Nephron (organoid): ENCODE measurements around the gene GPR37L1.
A peak's percentile ranks its signal among the peaks of the same experiment; 100 is the strongest.

Experiments used
- H3K27ac Mint-ChIP-seq, 3 experiments: 2 replicates each; pipeline ENCODE4 v1.8.0; 2020; ENCODE audit warnings: mixed read lengths in 3 of 3, mild to moderate bottlenecking in 2 of 3, moderate library complexity in 1 of 3
- H3K27me3 Mint-ChIP-seq: 2 replicates; pipeline ENCODE4 v1.8.0; 2021; ENCODE audit warnings: low read depth, mild to moderate bottlenecking, moderate library complexity, mixed read lengths
- H3K36me3 Mint-ChIP-seq: 2 replicates; pipeline ENCODE4 v1.8.0; 2020; ENCODE audit warnings: low read depth, mixed read lengths
- H3K4me1 Mint-ChIP-seq: 2 replicates; pipeline ENCODE4 v1.8.0; 2020; ENCODE audit warnings: mixed read lengths
- H3K4me3 Mint-ChIP-seq, 3 experiments: 2 replicates each; pipeline ENCODE4 v1.8.0; 2020; ENCODE audit warnings: mild to moderate bottlenecking in 3 of 3, mixed read lengths in 3 of 3, moderate library complexity in 2 of 3
- H3K9me3 Mint-ChIP-seq: 2 replicates; pipeline ENCODE4 v1.8.0; 2020; ENCODE audit warnings: mixed read lengths
- TF ChIP-seq, protein P1 (sequence below), 3 experiments: fragments of 200-600 bp; sonication (generic); IDR thresholded peaks; one replicate each; pipeline ENCODE4 v1.5.0; 2021; ENCODE audit warnings: antibody characterized with exemption in 3 of 3; ENCODE audit not compliant: unreplicated experiment in 3 of 3

Gene GPR37L1

DNA sequence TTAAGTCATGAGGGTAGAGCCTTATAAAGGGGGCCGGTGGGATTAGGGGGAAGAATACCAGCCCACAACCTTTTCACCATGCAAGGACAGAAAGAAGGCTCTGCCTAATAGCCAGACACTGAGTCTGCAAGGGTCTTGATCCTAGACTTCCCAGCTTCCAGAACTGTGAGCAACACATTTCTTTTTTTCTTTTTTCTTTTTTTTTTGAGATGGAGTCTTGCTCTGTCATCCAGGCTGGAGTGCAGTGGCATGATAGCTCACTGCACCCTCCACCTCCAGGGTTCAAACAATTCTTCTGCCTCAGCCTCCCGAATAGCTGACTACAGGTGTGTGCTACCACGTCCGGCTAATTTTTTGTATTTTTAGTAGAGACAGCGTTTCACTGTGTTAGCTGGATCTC lies 23.6 kb downstream of the GPR37L1 start:
- Mint-ChIP-seq H3K36me3 (no peaks in the 10 kb centered on the region), H3K4me1 (peaks cover 12% of the 10 kb centered on the region), H3K9me3 (no peaks in the 10 kb centered on the region), H3K27ac (peak overlapping the region in 1 of 3 experiments; percentile 44), H3K4me3 (peak overlapping the region; percentile 63 to 94 (median 67)), H3K27me3 (peaks cover 7% of the 10 kb centered on the region)
- TF ChIP-seq, protein P1, sequence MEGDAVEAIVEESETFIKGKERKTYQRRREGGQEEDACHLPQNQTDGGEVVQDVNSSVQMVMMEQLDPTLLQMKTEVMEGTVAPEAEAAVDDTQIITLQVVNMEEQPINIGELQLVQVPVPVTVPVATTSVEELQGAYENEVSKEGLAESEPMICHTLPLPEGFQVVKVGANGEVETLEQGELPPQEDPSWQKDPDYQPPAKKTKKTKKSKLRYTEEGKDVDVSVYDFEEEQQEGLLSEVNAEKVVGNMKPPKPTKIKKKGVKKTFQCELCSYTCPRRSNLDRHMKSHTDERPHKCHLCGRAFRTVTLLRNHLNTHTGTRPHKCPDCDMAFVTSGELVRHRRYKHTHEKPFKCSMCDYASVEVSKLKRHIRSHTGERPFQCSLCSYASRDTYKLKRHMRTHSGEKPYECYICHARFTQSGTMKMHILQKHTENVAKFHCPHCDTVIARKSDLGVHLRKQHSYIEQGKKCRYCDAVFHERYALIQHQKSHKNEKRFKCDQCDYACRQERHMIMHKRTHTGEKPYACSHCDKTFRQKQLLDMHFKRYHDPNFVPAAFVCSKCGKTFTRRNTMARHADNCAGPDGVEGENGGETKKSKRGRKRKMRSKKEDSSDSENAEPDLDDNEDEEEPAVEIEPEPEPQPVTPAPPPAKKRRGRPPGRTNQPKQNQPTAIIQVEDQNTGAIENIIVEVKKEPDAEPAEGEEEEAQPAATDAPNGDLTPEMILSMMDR (IDR thresholded peaks at IDR 0.05; ENCODE audit: unreplicated experiment in 3 of 3), result no peak

DNA sequence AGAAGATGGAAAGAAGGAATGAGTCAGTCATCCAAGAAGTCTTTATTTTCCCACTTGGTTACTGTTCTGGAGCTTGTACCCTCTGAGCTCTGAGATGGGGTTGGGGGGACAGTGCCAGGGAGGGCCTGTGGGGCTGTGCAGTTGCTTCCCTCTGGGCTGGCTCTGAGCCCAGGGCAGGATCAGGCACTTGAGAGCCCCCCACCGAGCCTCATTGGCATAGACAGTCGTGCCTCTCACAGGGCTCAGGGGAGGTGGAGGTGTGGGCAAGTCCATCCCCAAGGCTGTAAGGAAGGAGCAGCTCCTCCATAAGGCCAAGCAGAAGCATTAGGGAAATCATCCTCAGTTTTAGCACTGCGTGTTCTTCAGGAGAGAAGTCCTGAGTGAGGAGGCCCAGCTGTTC lies 24.3 kb downstream of the GPR37L1 start:
- H3K4me1 Mint-ChIP-seq, result peaks cover 12% of the 10 kb centered on the region
- H3K36me3 Mint-ChIP-seq, result no peaks in the 10 kb centered on the region
- TF ChIP-seq, protein P1 (IDR thresholded peaks at IDR 0.05; ENCODE audit: unreplicated experiment in 3 of 3), result no peak
- peaks cover 7% of the 10 kb centered on the region for H3K27me3 Mint-ChIP-seq
- no peaks in the 10 kb centered on the region for H3K9me3 Mint-ChIP-seq
- no peak overlapping the region for H3K27ac Mint-ChIP-seq
- peak overlapping the region in 2 of 3 experiments; percentile 67 to 94 for H3K4me3 Mint-ChIP-seq

DNA sequence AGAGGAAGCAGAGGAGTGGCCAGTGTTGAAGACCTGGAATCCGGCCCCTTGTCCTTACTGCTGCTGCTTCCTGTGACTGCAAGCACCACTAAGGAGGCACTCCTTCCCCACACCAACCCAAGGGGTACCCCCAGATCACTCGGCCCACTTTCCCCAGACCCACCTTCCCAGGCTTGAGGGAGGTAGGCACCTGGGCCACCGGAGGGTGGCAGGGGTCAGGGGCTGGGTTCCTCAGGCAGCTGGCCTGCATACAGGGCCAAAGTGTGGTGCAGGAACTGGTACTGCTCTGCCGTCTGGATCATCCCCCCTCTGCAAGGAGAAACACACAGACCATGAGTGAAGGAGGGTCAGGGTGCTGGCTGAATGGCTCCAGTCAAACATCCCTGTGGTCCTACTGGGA lies 25.7 kb downstream of the GPR37L1 start:
- Mint-ChIP-seq H3K9me3 (no peaks in the 10 kb centered on the region), H3K36me3 (no peaks in the 10 kb centered on the region), H3K27ac (no peak overlapping the region), H3K27me3 (peaks cover 5% of the 10 kb centered on the region), H3K4me1 (peaks cover 8% of the 10 kb centered on the region), H3K4me3 (no peak overlapping the region)
- TF ChIP-seq, protein P1 (IDR thresholded peaks at IDR 0.05; ENCODE audit: unreplicated experiment in 3 of 3), result no peak

DNA sequence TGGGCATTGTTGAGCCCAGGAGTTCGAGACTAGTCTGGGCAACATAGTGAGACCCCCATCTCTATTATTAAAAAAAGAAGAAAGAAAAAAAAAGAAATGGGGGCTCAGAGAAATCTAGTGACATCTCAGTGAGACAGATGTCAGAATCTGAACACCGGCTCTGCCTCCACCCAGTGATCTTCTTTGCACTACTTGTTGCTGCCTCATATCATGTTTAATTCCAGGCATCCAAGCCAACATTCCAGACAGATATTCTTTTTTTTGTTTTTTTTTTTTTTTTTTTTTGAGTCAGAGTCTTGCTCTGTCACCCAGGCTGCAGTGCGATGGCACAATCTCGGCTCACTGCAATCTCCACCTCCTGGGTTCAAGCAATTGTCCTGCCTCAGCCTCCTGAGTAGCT lies 26.8 kb downstream of the GPR37L1 start:
- Mint-ChIP-seq H3K36me3 (no peaks in the 10 kb centered on the region), H3K9me3 (no peaks in the 10 kb centered on the region), H3K4me1 (peaks cover 6% of the 10 kb centered on the region), H3K4me3 (no peak overlapping the region), H3K27ac (no peak overlapping the region), H3K27me3 (peaks cover 4% of the 10 kb centered on the region)
- TF ChIP-seq, protein P1 (IDR thresholded peaks at IDR 0.05; ENCODE audit: unreplicated experiment in 3 of 3), result no peak

DNA sequence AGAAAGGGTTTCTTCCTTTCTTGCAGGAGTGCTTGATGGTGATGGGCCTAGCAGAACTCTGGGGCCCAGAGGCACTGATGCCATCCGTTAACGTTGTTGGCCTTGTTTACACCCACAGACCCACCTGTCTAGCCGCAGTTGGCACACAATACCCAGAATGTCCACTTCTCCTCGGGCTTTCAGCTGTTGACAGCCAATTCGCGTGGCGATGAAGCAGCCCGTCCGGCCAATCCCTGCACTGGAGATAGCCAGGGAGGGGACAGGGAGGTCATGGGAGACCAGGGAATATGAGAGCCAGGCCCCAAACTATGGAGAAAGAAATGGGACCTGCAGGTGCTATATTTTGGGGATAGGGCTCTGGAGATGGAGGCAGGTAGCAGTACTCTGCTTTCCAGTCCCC lies 27.5 kb downstream of the GPR37L1 start:
- Mint-ChIP-seq H3K4me1 (peaks cover 11% of the 10 kb centered on the region), H3K27ac (no peak overlapping the region), H3K27me3 (peaks cover 4% of the 10 kb centered on the region), H3K4me3 (no peak overlapping the region), H3K36me3 (no peaks in the 10 kb centered on the region), H3K9me3 (no peaks in the 10 kb centered on the region)
- TF ChIP-seq, protein P1 (IDR thresholded peaks at IDR 0.05; ENCODE audit: unreplicated experiment in 3 of 3), result no peak

DNA sequence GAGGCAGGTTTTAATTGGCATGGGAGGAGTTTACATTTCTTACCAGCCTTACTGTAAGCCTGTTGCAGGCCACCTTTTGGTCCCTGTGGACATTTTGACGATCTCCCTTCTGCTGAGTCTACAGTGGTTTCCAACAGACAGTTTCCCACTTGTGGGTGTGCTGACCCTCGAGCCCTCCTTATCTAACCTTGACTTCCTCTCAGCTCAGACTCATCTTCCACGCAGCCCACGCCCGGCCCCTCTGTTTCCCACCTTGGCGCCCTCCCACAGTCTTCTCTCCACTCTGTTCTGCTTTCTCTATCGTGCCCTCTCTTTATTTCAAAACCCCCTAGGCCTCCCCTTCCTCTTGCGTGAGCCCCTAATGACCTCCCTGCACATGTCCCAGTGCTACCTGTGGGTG lies 27.9 kb downstream of the GPR37L1 start:
- H3K27me3 Mint-ChIP-seq, result peaks cover 4% of the 10 kb centered on the region
- H3K27ac Mint-ChIP-seq, result no peak overlapping the region
- H3K9me3 Mint-ChIP-seq, result no peaks in the 10 kb centered on the region
- peaks cover 11% of the 10 kb centered on the region for H3K4me1 Mint-ChIP-seq
- no peak overlapping the region for H3K4me3 Mint-ChIP-seq
- TF ChIP-seq, protein P1 (IDR thresholded peaks at IDR 0.05; ENCODE audit: unreplicated experiment in 3 of 3), result no peak
- H3K36me3 Mint-ChIP-seq, result no peaks in the 10 kb centered on the region
